HEK293 (cell line): ENCODE results near the gene ACVR2B.

ENCODE experiments used
- CTCF ChIA-PET: fragments of 350-600 bp; formaldehyde crosslinking; extraction: SDS; loops from one replicate; lab custom pipeline; 2021; ENCODE audit warnings: antibody characterized with exemption; lab: Yijun Ruan, JAX
- POLR2A ChIA-PET: fragments of 300-600 bp; formaldehyde crosslinking; extraction: SDS; loops from one replicate; lab custom pipeline; 2020; ENCODE audit warnings: antibody characterized with exemption, inconsistent platforms; lab: Yijun Ruan, JAX
- H3K27ac ChIP-seq: fragments of 200-500 bp; sonication (Bioruptor generic); 2 replicates; pipeline ENCODE4 v1.5.1; 2014; ENCODE audit warnings: low read depth, low read length, control low read depth, inconsistent platforms; ENCODE audit errors: extremely low read depth
- H3K36me3 ChIP-seq, 2 experiments: fragments of 200-500 bp in 1 of 2; sonication (Bioruptor generic) in 1 of 2; 1 replicate in 1 of 2; 2 replicates in 1 of 2; pipeline ENCODE4 v1.5.1; 2014 to 2017; ENCODE audit warnings: inconsistent platforms in 2 of 2, low read length in 2 of 2; ENCODE audit not compliant: control insufficient read depth in 2 of 2, insufficient read depth in 1 of 2
- H3K4me1 ChIP-seq: fragments of 200-500 bp; sonication (Bioruptor generic); 2 replicates; pipeline ENCODE4 v1.5.1; 2014; ENCODE audit warnings: mild to moderate bottlenecking, low read length, inconsistent platforms; ENCODE audit not compliant: control insufficient read depth, insufficient read depth
- H3K4me3 ChIP-seq: 2 replicates; pipeline ENCODE4 v1.5.1; 2011; ENCODE audit warnings: low read depth, mild to moderate bottlenecking, control low read depth, low read length, moderate library complexity
- H3K9me3 ChIP-seq: fragments of 200-500 bp; sonication (Bioruptor generic); 2 replicates; pipeline ENCODE4 v1.5.1; 2014; ENCODE audit warnings: low read depth, low read length, inconsistent platforms; ENCODE audit not compliant: control insufficient read depth, insufficient read depth
- GLI2 ChIP-seq: fragments of 450-650 bp; formaldehyde crosslinking; IDR thresholded peaks from 2 replicates; pipeline ENCODE4; 2017; ENCODE audit warnings: missing biosample characterization, missing genetic modification characterization, low read depth, borderline replicate concordance
- GLI4 ChIP-seq: fragments of 450-650 bp; formaldehyde crosslinking; IDR thresholded peaks from 2 replicates; pipeline ENCODE4 v1.5.1; 2016; ENCODE audit warnings: missing biosample characterization, missing genetic modification characterization
- HIC1 ChIP-seq: fragments of 450-650 bp; formaldehyde crosslinking; IDR thresholded peaks from 2 replicates; pipeline ENCODE4 v1.5.1; 2016; ENCODE audit warnings: missing biosample characterization, missing genetic modification characterization
- HOXC10 ChIP-seq: sonication (generic); formaldehyde crosslinking; IDR thresholded peaks from 2 replicates; pipeline ENCODE4 v1.8.1; 2023; ENCODE audit warnings: mild to moderate bottlenecking, missing genetic modification reagents
- OSR2 ChIP-seq: fragments of 450-650 bp; formaldehyde crosslinking; IDR thresholded peaks from 2 replicates; pipeline ENCODE4 v1.5.1; 2016; ENCODE audit warnings: missing biosample characterization, missing genetic modification characterization
- OVOL3 ChIP-seq: fragments of 450-650 bp; formaldehyde crosslinking; IDR thresholded peaks from 2 replicates; pipeline ENCODE4 v1.5.1; 2016; ENCODE audit warnings: missing biosample characterization, missing genetic modification characterization
- SETDB1 ChIP-seq: IDR thresholded peaks from one replicate; pipeline ENCODE4 v1.6.1; 2017; ENCODE audit warnings: mild to moderate bottlenecking, low read length, moderate library complexity, mixed read lengths; ENCODE audit not compliant: insufficient read length
- TCF7L2 ChIP-seq: IDR thresholded peaks from 2 replicates; pipeline ENCODE4 v1.6.1; 2011; ENCODE audit warnings: low read depth, mild to moderate bottlenecking, inconsistent platforms, low read length, moderate library complexity, borderline replicate concordance
- ZBTB44 ChIP-seq: fragments of 450-650 bp; IDR thresholded peaks from 2 replicates; pipeline ENCODE4 v1.5.1; 2018; ENCODE audit warnings: missing biosample characterization, mild to moderate bottlenecking, missing genetic modification characterization
- ZBTB48 ChIP-seq: fragments of 450-650 bp; formaldehyde crosslinking; IDR thresholded peaks from 2 replicates; pipeline ENCODE4 v1.5.1; 2016; ENCODE audit warnings: missing biosample characterization, missing genetic modification characterization
- ZFHX2 ChIP-seq: fragments of 450-650 bp; formaldehyde crosslinking; conservative IDR thresholded peaks from 2 replicates; pipeline ENCODE4 v1.5.1; 2016; ENCODE audit warnings: missing biosample characterization, missing genetic modification characterization
- ZIC2 ChIP-seq: fragments of 450-650 bp; formaldehyde crosslinking; IDR thresholded peaks from 2 replicates; pipeline ENCODE4 v1.5.1; 2016; ENCODE audit warnings: missing biosample characterization, missing genetic modification characterization
- ZNF16 ChIP-seq: fragments of 450-650 bp; formaldehyde crosslinking; IDR thresholded peaks from 2 replicates; pipeline ENCODE4 v1.5.1; 2016; ENCODE audit warnings: low read depth, missing biosample characterization, missing genetic modification characterization
- ZNF280D ChIP-seq: fragments of 450-650 bp; formaldehyde crosslinking; IDR thresholded peaks from 2 replicates; pipeline ENCODE4 v1.5.1; 2016; ENCODE audit warnings: missing biosample characterization, missing genetic modification characterization
- ZNF416 ChIP-seq: fragments of 450-650 bp; formaldehyde crosslinking; IDR thresholded peaks from 2 replicates; pipeline ENCODE4 v1.5.1; 2016; ENCODE audit warnings: missing biosample characterization, missing genetic modification characterization
- ZNF488 ChIP-seq: fragments of 450-650 bp; formaldehyde crosslinking; IDR thresholded peaks from 2 replicates; pipeline ENCODE4 v1.5.1; 2016; ENCODE audit warnings: missing biosample characterization, missing genetic modification characterization
- ZNF530 ChIP-seq: fragments of 450-650 bp; formaldehyde crosslinking; IDR thresholded peaks from 2 replicates; pipeline ENCODE4 v1.5.1; 2016; ENCODE audit warnings: low read depth, missing biosample characterization, missing genetic modification characterization
- ZNF544 ChIP-seq: fragments of 450-650 bp; formaldehyde crosslinking; IDR thresholded peaks from 2 replicates; pipeline ENCODE4 v1.5.0; 2017; ENCODE audit warnings: missing biosample characterization, missing genetic modification characterization
- ZNF596 ChIP-seq: fragments of 450-650 bp; IDR thresholded peaks from 2 replicates; pipeline ENCODE4 v1.5.0; 2018; ENCODE audit warnings: missing biosample characterization, mild to moderate bottlenecking, missing genetic modification characterization, moderate library complexity
- ZNF621 ChIP-seq: fragments of 450-650 bp; formaldehyde crosslinking; IDR thresholded peaks from 2 replicates; pipeline ENCODE4 v1.5.1; 2017; ENCODE audit warnings: missing biosample characterization, missing genetic modification characterization

Gene ACVR2B

GRCh38 chr3:38468765-38469164 lies 15.1 kb downstream of the ACVR2B start:
- H3K9me3 ChIP-seq, result no peaks in the 10 kb centered on the region
- no peaks in the 10 kb centered on the region for H3K36me3 ChIP-seq
- TF ChIP-seq ZNF544 (tag by site-specific recombination) (no peak), ZNF596 (tag by site-specific recombination) (no peak), ZNF621 (no peak), ZBTB44 (tag by site-specific recombination) (no peak), ZNF16 (tag by site-specific recombination) (no peak), OSR2 (tag by site-specific recombination) (no peak), ZNF416 (no peak), ZBTB48 (tag by site-specific recombination) (no peak)
- H3K27ac ChIP-seq, result no peak overlapping the region
- no peak overlapping the region for H3K4me3 ChIP-seq
- ChIA-PET POLR2A (no interaction called here), CTCF (interaction anchor here (1.5 kb wide), 1 partner anchor 11 kb away, joined by 5 read pairs; no protein-coding TSS in a partner anchor)
- H3K4me1 ChIP-seq, result peaks cover 2% of the 10 kb centered on the region; the same call in 1 of the 2 replicates

GRCh38 chr3:38469852-38470251 lies 16.2 kb downstream of the ACVR2B start:
- ChIA-PET CTCF (interaction anchor here (0.6 to 1.5 kb wide), 5 partner anchors 10 to 713 kb away, joined by 3 to 5 read pairs (median 3); no protein-coding TSS in a partner anchor), POLR2A (no interaction called here)
- H3K27ac ChIP-seq, result no peak overlapping the region
- H3K4me3 ChIP-seq, result no peak overlapping the region
- H3K9me3 ChIP-seq, result no peaks in the 10 kb centered on the region
- peaks cover 2% of the 10 kb centered on the region; the same call in 1 of the 2 replicates for H3K4me1 ChIP-seq
- no peaks in the 10 kb centered on the region for H3K36me3 ChIP-seq
- TF ChIP-seq ZNF280D (tag by site-specific recombination) (0 out of 2 replicates have a peak, but pooled peaks have one; percentile 39), SETDB1 (peak; percentile 84), GLI4 (tag by site-specific recombination) (no peak), ZNF530 (tag by site-specific recombination) (no peak)

- Histone ChIP-seq H3K36me3 (no peaks in the 10 kb centered on the region), H3K4me3 (no peak overlapping the region), H3K27ac (no peak overlapping the region), H3K4me1 (peaks cover 2% of the 10 kb centered on the region; the same call in 1 of the 2 replicates), H3K9me3 (no peaks in the 10 kb centered on the region)
- CTCF ChIA-PET, result interaction anchor here (0.9 kb wide), 1 partner anchor 9 kb away, joined by 3 read pairs; no protein-coding TSS in a partner anchor
- POLR2A ChIA-PET, result no interaction called here
- TF ChIP-seq ZFHX2, result 0 out of 2 replicates have a peak, but pooled peaks have one; percentile 28
- no peak for TF ChIP-seq ZBTB48 (tag by site-specific recombination)
Observed at GRCh38 chr3:38471260-38471857, 17.7 kb downstream of the ACVR2B start.

- H3K27ac ChIP-seq, result no peak overlapping the region
- peaks cover 2% of the 10 kb centered on the region; the same call in 1 of the 2 replicates for H3K4me1 ChIP-seq
- no peaks in the 10 kb centered on the region for H3K9me3 ChIP-seq
- POLR2A ChIA-PET, result no interaction called here
- CTCF ChIA-PET, result interaction anchor here (0.9 kb wide), 1 partner anchor 24 kb away, joined by 6 read pairs; the partner anchor contains the start of gene EXOG
- H3K4me3 ChIP-seq, result no peak overlapping the region
- peaks cover 0 to 3% of the 10 kb centered on the region in 2 experiments; a peak in 1 of 3 replicates for H3K36me3 ChIP-seq
- TF ChIP-seq ZNF544 (tag by site-specific recombination) (no peak), ZIC2 (no peak), ZNF488 (no peak), HOXC10 (CRISPR knock-in tag) (no peak), TCF7L2 (no peak), HIC1 (no peak), OVOL3 (tag by site-specific recombination) (no peak), GLI2 (tag by site-specific recombination) (no peak)
Observed at GRCh38 chr3:38472342-38472741, 18.7 kb downstream of the ACVR2B start.
